NCI-H446 (cell line): ENCODE results near the gene SPRR1B.
"Not testable (repeated sequence)": the region's sequence is repeated elsewhere in the genome, so short reads cannot be mapped to it uniquely, and the experiment has no call there.

Experiments used
- DNase-seq, 2 experiments: peaks; one replicate each; lab custom pipeline; 2025; lab: John Stamatoyannopoulos, UW

The SPRR1B gene

GRCh38 chr1:153040950-153041631 is 10.1 kb downstream of the SPRR1B start, which contains the start of gene SPRR2D:
SPRR2D (minus strand) TSS chr1:153041120; CDS start chr1:153040346, 774 bp downstream.
- DNase-seq, result no peak

- no peak for DNase-seq
Measured at GRCh38 chr1:153049211-153049610, 18.2 kb downstream of the SPRR1B start.

DNA sequence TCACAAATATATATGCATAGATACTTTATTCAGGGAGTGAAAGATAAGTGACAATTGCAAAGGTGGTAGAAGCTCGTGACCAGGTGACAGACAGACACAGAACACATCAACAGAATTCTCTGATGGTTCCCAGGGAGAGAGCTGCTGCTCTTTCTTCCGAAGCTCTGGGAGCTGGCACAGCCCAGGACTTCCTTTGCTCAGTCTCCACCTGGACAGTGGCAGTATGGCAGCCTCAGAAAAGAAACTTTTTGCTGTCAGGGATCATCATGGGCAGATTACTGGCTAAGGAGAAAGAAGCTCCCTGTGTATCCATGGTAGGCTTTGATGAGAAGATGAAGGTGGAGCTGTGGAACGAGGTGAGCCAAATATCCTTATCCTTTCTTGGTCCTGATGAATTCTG is 25.1 kb downstream of the SPRR1B start:
- DNase-seq, result not testable (repeated sequence)

- DNase-seq, result no peak
Measured at GRCh38 chr1:153057375-153057774, 26.4 kb downstream of the SPRR1B start, which contains the start of gene SPRR2A. SPRR2A (minus strand) TSS chr1:153057512; CDS start chr1:153056735, 777 bp downstream.

DNA sequence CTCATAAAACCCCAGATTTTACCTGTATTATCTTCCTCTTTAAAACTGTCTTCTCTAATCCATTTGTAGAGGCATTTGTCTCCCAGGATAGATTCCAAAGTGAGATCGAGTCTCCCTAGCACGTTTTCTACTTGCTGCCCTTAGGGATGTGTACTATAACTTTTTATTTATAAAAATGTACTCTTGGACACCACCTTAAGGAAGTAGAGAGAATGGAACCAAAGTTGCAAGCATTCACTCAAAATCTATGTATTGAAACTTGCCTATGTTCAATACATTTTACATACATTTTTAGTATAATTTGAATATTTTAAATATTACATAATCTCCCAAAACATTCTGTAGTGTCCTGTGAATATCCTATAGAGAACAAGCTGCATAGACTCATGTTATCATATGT is 27.2 kb downstream of the SPRR1B start:
- DNase-seq, result no peak

DNA sequence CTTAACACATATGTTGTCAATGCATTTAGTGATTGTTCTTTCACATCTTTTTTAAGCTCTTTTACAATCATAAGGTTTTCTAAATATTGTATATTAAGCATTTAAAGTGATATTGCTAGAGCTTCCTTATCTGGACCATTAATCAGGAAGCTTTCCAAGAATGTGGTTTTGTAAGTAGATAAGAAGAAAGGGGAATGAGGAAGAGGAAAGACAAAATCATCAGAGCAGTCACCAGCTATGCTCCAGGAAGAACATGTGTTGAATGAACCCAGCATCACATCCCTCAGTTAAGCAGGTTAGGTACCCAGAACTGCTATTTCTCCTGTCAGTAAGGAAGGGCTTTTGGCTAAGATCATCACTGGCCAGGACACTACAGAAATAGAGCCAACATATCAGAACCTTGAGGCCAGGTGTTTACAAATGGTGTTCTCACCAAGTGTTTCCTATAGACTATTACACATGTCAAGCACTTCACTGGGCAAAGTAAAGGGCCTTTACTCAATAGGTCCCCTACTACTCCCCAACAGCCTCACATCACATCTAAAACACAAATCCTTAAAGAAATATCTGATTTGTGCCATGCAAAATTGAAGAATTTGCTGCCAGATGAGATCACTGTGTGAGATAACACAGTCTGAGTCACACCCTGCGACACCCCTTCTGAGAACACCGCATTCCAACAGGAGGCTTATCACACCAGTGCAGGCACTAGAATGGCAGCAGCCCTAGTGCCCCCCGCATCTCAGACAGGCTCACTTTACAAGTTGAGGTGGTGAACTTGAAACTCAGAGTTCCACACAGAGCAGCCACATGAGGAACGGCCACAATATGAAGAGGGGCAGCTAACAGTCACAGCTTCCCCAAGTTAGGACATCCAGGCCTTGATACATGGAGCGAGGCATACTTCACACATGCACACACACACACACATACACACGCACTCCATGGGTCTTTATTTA is 28.1 kb downstream of the SPRR1B start:
- DNase-seq, result no peak

GRCh38 chr1:153070243-153070642 is 39.2 kb downstream of the SPRR1B start:
- no peak for DNase-seq

DNA sequence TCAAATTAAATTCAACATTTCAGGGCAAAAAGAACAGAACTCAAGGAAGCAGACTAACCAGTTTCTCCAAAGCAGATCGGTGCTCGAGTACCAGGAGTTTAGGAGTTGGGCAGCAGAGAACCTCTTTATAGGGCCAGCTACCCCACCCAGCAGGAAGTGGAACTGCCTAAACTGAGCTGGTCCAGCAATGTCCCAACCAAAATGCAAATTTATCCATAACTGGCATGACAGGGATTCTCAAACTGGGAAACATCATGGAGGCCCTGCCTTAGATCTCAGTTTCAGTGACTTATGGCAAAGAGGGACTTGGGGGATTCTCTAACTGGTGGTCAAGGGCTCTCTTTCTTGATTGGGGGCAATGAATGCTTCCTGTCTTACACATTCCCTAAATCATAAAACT is 40.5 kb downstream of the SPRR1B start, which contains the start of gene SPRR2B:
Gene SPRR2B, minus strand, starts transcription at position 101 of the 400 bp plus-strand sequence. CDS start 772 bp downstream, outside the sequence.
- no peak for DNase-seq

DNA sequence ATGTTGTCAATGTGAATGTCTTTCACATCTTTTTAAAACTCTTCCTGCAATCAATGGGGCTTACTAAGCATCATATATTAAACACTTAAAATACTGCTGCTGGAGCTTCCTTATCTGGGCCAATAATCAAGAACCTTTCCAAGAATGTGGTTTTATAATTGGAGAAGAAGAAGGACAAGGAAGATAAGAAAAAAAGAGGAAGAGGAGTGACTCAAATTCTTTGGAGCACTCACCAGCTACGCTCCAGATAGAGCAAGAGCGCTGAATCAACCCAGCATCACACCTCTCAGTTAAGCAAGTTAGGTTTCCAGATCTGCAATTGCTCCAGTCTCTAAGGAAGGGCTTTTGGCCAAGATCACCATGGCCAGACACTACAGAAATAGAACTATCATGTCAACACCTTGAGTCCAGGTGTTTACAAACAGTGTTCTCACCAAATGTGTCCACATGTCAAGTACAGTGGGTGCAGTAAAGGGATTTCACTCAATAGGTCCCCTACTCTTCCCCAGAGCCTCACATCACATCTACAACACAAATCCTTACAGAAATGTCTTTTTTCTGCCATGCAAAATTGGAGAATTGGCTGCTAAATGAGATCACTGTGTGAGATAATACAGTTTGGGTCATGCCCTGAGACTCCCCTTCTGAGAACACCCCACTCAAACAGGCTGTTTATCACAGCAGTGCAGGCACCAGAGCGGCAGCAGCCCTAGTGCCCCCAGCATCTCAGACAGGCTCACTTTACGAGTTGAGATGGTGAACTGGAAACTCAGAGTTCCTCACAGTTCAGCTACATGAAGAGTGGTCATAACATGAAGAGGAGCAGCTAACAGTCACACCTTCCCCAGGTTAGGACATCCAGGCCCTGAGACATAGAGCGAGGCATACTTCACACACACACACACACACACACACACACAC is 42.1 kb downstream of the SPRR1B start:
- no peak for DNase-seq

GRCh38 chr1:153081736-153082135 is 50.7 kb downstream of the SPRR1B start:
- no peak for DNase-seq
